OCI-LY1 (cell line): ENCODE results near the gene MXRA7.

Experiments
- EZH2 ChIP-seq: fragments of 200-600 bp; sonication (generic), shearing (Covaris generic); IDR thresholded peaks from 2 replicates; pipeline ENCODE4 v1.8.0; 2017; ENCODE audit warnings: borderline replicate concordance, mixed run types, mild to moderate bottlenecking, antibody characterized with exemption, low read length, moderate library complexity, mixed read lengths
- TF ChIP-seq, protein P1 (sequence below): fragments of 200-600 bp; sonication (generic), shearing (Covaris generic); IDR thresholded peaks from 2 replicates; pipeline ENCODE4 v1.5.1; 2017; ENCODE audit warnings: mild to moderate bottlenecking, antibody characterized with exemption, low read length, moderate library complexity, mixed read lengths

DNA sequence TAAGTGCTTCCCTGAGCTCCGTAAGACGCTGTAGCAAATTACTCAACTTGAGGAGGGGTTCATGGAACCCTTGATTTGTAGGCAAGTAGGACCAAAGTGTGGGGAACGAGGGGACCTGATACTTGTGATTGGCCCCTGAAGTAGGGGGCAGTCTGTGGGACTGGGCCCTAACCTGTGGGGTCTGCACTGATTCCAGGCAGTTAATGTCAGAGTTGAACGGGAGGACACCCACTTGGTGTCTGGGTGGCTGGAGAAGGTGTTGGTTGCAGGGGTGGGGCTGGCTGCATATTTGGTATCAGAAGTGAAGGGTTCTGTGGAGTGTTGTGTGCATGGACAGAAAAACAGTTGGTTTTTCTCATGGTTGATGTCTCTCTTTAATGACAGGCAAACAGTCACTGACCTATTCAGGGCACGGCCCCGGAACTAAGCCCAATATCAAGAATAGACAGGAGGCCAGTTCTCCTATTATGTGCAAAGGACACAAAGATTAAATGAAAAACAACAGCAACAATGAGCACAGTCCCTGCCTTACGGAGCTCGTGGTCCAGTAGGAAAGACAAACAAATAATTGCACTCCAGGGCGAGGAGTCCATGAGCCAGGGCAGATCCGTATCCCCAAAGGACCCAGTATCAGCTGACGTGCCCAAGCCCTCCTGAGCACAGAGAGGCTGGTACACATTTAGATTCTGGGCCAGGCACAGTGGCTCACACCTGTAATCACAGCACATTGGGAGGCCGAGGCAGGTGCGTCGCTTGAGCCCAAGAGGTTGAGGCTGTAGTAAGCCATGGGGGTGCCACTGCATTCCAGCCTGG, 19.2 kb downstream of the MXRA7 start:
- TF ChIP-seq, protein P1, sequence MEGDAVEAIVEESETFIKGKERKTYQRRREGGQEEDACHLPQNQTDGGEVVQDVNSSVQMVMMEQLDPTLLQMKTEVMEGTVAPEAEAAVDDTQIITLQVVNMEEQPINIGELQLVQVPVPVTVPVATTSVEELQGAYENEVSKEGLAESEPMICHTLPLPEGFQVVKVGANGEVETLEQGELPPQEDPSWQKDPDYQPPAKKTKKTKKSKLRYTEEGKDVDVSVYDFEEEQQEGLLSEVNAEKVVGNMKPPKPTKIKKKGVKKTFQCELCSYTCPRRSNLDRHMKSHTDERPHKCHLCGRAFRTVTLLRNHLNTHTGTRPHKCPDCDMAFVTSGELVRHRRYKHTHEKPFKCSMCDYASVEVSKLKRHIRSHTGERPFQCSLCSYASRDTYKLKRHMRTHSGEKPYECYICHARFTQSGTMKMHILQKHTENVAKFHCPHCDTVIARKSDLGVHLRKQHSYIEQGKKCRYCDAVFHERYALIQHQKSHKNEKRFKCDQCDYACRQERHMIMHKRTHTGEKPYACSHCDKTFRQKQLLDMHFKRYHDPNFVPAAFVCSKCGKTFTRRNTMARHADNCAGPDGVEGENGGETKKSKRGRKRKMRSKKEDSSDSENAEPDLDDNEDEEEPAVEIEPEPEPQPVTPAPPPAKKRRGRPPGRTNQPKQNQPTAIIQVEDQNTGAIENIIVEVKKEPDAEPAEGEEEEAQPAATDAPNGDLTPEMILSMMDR = no peak
- no peak for TF ChIP-seq EZH2
